Measurements from ENCODE around the gene TMEM208. TPM values are rescaled to one million over a fixed set of nuclear protein-coding genes. Genes with fewer than 3 reads are reported as not detected.

TMEM208 gene
- polyA plus RNA-seq, 1 of the 3 experiments (the other 2 are of a cell fraction): 98.2 TPM

DNA sequence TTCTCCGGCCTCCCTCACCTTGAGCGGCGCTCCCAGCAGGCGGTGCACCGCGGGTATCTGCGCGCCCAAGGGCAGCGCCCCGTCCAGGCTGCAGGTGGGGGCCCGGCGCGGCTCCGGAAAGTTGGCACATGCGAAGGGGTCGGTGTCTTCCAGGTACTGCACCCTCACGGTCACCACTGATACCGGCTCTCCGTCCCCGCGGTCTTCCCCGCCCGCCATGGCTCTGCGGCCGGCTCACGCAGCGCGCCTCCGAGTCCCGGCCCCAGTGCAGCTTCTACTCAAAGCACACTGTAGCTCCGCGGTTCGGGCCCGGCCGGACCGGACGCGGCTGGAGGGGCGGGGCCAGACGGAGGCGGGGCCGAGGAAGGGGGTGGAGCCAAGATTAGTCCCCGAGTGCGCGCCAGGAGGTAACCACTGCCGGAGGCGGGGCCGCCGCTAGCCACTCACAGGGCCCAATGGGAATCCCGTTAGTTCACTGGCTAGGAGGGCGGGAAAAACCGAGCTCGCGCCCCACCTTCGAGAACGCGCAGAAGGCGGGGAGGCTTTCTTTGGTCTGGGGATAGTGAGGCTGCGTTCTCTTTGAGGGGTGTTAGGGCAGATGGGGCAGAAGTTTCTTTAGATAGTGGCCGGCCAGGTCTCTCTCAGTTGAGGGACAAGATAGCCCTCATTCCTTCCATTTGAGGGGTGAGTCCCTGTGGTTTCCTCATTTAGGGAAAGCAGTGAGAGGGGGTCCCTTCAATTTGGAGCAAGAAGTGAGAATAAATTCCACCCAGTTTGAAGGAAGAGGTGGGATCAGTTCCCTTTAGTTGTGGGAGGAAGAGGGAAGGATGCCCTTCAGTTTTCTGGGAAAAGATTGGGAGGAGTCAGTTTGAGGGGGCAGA, 20.5 kb downstream of the TMEM208 start, which contains the start of gene FHOD1:
Gene FHOD1 (minus strand): TSS at position 290 of the 881 bp plus-strand sequence. CDS start 71 bp downstream, at position 219.
- peak within 1 kb of the TSS; percentile 85 for H2AFZ ChIP-seq (ENCODE audit: low read depth)
- peak within 1 kb of the TSS; percentile 96 for H3K27ac ChIP-seq (ENCODE audit: low read depth in 2 of 2, low read length in 1 of 2)
- peak within 1 kb of the TSS; percentile 98 for H3K4me2 ChIP-seq
- peak; percentile 93 for DNase-seq
- peak; percentile 65 for TF ChIP-seq CHD2 (IDR thresholded peaks at IDR 0.05; ENCODE audit: low read length, partially characterized antibody)
- TF ChIP-seq SIN3A (IDR thresholded peaks at IDR 0.05; ENCODE audit: borderline replicate concordance, low read depth, low read length): peak; percentile 66; the same call in 1 of the 2 replicates
- TF ChIP-seq POLR2AphosphoS5 (IDR thresholded peaks at IDR 0.05; ENCODE audit: low read depth, low read length): peak; percentile 79
- no peak; the same call in 1 of the 2 replicates for TF ChIP-seq YY1 (IDR thresholded peaks at IDR 0.05; ENCODE audit: low read depth)
- TF ChIP-seq NFIC (IDR thresholded peaks at IDR 0.05; ENCODE audit: borderline replicate concordance): 0 out of 2 replicates have a peak, but pooled peaks have one; percentile 16
- TF ChIP-seq EP300 (IDR thresholded peaks at IDR 0.05; ENCODE audit: borderline replicate concordance in 1 of 2, low read depth in 1 of 2, low read length in 1 of 2): no peak
- TF ChIP-seq RXRA (IDR thresholded peaks at IDR 0.05; ENCODE audit: borderline replicate concordance, low read depth): no peak
- TF ChIP-seq, protein P1, sequence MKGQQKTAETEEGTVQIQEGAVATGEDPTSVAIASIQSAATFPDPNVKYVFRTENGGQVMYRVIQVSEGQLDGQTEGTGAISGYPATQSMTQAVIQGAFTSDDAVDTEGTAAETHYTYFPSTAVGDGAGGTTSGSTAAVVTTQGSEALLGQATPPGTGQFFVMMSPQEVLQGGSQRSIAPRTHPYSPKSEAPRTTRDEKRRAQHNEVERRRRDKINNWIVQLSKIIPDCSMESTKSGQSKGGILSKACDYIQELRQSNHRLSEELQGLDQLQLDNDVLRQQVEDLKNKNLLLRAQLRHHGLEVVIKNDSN (IDR thresholded peaks at IDR 0.05; ENCODE audit: borderline replicate concordance, low read depth): no peak
- TF ChIP-seq TAF1 (IDR thresholded peaks at IDR 0.05; ENCODE audit: borderline replicate concordance, low read depth, low read length): peak; percentile 79
- peak; percentile 47 for TF ChIP-seq MXI1 (IDR thresholded peaks at IDR 0.05; ENCODE audit: low read depth, low read length)
- TF ChIP-seq, protein P2, sequence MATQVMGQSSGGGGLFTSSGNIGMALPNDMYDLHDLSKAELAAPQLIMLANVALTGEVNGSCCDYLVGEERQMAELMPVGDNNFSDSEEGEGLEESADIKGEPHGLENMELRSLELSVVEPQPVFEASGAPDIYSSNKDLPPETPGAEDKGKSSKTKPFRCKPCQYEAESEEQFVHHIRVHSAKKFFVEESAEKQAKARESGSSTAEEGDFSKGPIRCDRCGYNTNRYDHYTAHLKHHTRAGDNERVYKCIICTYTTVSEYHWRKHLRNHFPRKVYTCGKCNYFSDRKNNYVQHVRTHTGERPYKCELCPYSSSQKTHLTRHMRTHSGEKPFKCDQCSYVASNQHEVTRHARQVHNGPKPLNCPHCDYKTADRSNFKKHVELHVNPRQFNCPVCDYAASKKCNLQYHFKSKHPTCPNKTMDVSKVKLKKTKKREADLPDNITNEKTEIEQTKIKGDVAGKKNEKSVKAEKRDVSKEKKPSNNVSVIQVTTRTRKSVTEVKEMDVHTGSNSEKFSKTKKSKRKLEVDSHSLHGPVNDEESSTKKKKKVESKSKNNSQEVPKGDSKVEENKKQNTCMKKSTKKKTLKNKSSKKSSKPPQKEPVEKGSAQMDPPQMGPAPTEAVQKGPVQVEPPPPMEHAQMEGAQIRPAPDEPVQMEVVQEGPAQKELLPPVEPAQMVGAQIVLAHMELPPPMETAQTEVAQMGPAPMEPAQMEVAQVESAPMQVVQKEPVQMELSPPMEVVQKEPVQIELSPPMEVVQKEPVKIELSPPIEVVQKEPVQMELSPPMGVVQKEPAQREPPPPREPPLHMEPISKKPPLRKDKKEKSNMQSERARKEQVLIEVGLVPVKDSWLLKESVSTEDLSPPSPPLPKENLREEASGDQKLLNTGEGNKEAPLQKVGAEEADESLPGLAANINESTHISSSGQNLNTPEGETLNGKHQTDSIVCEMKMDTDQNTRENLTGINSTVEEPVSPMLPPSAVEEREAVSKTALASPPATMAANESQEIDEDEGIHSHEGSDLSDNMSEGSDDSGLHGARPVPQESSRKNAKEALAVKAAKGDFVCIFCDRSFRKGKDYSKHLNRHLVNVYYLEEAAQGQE (IDR thresholded peaks at IDR 0.05; ENCODE audit: low read depth, low read length): peak; percentile 41; the same call in 1 of the 2 replicates
- peak within 1 kb of the TSS; percentile 92 to 95 for H3K4me3 ChIP-seq (ENCODE audit: low read depth in 2 of 2, low read length in 1 of 2)
- peaks cover 42% of the 10 kb centered on the region for H3K79me2 ChIP-seq (ENCODE audit: insufficient read depth)
- no peaks in the 10 kb centered on the region for H4K20me1 ChIP-seq (ENCODE audit: insufficient read depth)
- no peaks in the 10 kb centered on the region for H3K36me3 ChIP-seq (replicated peaks in 1 of 2; ENCODE audit: control insufficient read depth in 1 of 2, insufficient read depth in 2 of 2, low read length in 1 of 2)
- H3K9ac ChIP-seq: peak within 1 kb of the TSS; percentile 88
- POLR2A ChIA-PET: interaction anchor here (0.6 to 4.0 kb wide), 3 partner anchors 21 to 406 kb away, joined by 3 to 14 read pairs (median 4); partner anchors contain the start of gene TMEM208
- no peaks in the 10 kb centered on the region for H3K9me3 ChIP-seq
- CTCF ChIA-PET: interaction anchor here (0.9 to 4.5 kb wide), 14 partner anchors 10 to 92 kb away, joined by 3 to 21 read pairs (median 5); partner anchors contain the start of gene TMEM208
- H3K9me2 ChIP-seq: no peaks in the 10 kb centered on the region
- H3K27me3 ChIP-seq (ENCODE audit: insufficient read depth): no peaks in the 10 kb centered on the region
- WGBS (ENCODE audit: low lambda C conversion rate): 0% methylated on average over 18 of the region's 60 CpGs
- H3F3A ChIP-seq (replicated peaks; ENCODE audit: insufficient read depth): peaks cover 40% of the 10 kb centered on the region
- peaks cover 43% of the 10 kb centered on the region in 2 experiments for H3K4me1 ChIP-seq (ENCODE audit: control insufficient read depth in 1 of 2, insufficient read depth in 2 of 2, low read depth in 1 of 2, low read length in 1 of 2)

All from SK-N-SH (cell line).